ENCODE measurements around the gene MIPOL1. TPM values are rescaled to one million over a fixed set of nuclear protein-coding genes. Genes with fewer than 3 reads are reported as not detected.

MIPOL1 gene
- total RNA-seq, 1 donor from 2014 or later: 11.1 TPM

- H3K36me3 ChIP-seq (ENCODE audit: control insufficient read depth, insufficient read depth, low read length): no peaks in the 10 kb centered on the region
- no peak overlapping the region for H3K4me3 ChIP-seq (ENCODE audit: low read depth, low read length)
- DNase-seq (ENCODE audit: low read depth) (no peak), FAIRE-seq (no peak)
- TF ChIP-seq CTCF (IDR thresholded peaks at IDR 0.05; ENCODE audit: insufficient read depth, low read length, severe bottlenecking): no peak
- no peaks in the 10 kb centered on the region for H3K27me3 ChIP-seq (ENCODE audit: control insufficient read depth, insufficient read depth, low read length)
These were observed 66.0 kb downstream of the MIPOL1 start for GRCh38 chr14:37263656-37264236.

GRCh38 chr14:37268788-37269187, 71.1 kb downstream of the MIPOL1 start:
- TF ChIP-seq CTCF (IDR thresholded peaks at IDR 0.05; ENCODE audit: insufficient read depth, low read length, severe bottlenecking): no peak
- H3K27me3 ChIP-seq (ENCODE audit: control insufficient read depth, insufficient read depth, low read length): no peaks in the 10 kb centered on the region
- no peaks in the 10 kb centered on the region for H3K36me3 ChIP-seq (ENCODE audit: control insufficient read depth, insufficient read depth, low read length)
- no peak for DNase-seq (ENCODE audit: low read depth)
- no peak overlapping the region for H3K4me3 ChIP-seq (ENCODE audit: low read depth, low read length)
- FAIRE-seq: no peak

- TF ChIP-seq CTCF (IDR thresholded peaks at IDR 0.05; ENCODE audit: insufficient read depth, low read length, severe bottlenecking): no peak
- H3K36me3 ChIP-seq (ENCODE audit: control insufficient read depth, insufficient read depth, low read length): no peaks in the 10 kb centered on the region
- no peaks in the 10 kb centered on the region for H3K27me3 ChIP-seq (ENCODE audit: control insufficient read depth, insufficient read depth, low read length)
- no peak overlapping the region for H3K4me3 ChIP-seq (ENCODE audit: low read depth, low read length)
- FAIRE-seq (no peak), DNase-seq (ENCODE audit: low read depth) (no peak)
These were observed 72.9 kb downstream of the MIPOL1 start for GRCh38 chr14:37270629-37271028.

- Histone ChIP-seq H3K4me3 (ENCODE audit: low read depth, low read length) (no peak overlapping the region), H3K27me3 (ENCODE audit: control insufficient read depth, insufficient read depth, low read length) (no peaks in the 10 kb centered on the region), H3K36me3 (ENCODE audit: control insufficient read depth, insufficient read depth, low read length) (no peaks in the 10 kb centered on the region)
- FAIRE-seq (no peak), DNase-seq (ENCODE audit: low read depth) (no peak)
- no peak for TF ChIP-seq CTCF (IDR thresholded peaks at IDR 0.05; ENCODE audit: insufficient read depth, low read length, severe bottlenecking)
These were observed 74.8 kb downstream of the MIPOL1 start for GRCh38 chr14:37272569-37272968.

- no peak for TF ChIP-seq CTCF (IDR thresholded peaks at IDR 0.05; ENCODE audit: insufficient read depth, low read length, severe bottlenecking)
- FAIRE-seq: no peak
- no peak overlapping the region for H3K4me3 ChIP-seq (ENCODE audit: low read depth, low read length)
- no peaks in the 10 kb centered on the region for H3K36me3 ChIP-seq (ENCODE audit: control insufficient read depth, insufficient read depth, low read length)
- no peak for DNase-seq (ENCODE audit: low read depth)
- no peaks in the 10 kb centered on the region for H3K27me3 ChIP-seq (ENCODE audit: control insufficient read depth, insufficient read depth, low read length)
These were observed 76.9 kb downstream of the MIPOL1 start for GRCh38 chr14:37274652-37275051.

GRCh38 chr14:37275963-37276362, 78.2 kb downstream of the MIPOL1 start:
- TF ChIP-seq CTCF (IDR thresholded peaks at IDR 0.05; ENCODE audit: insufficient read depth, low read length, severe bottlenecking): no peak

More at GRCh38 chr14:37275963-37276362, 78.2 kb downstream of the MIPOL1 start:
- Histone ChIP-seq H3K36me3 (ENCODE audit: control insufficient read depth, insufficient read depth, low read length) (no peaks in the 10 kb centered on the region), H3K27me3 (ENCODE audit: control insufficient read depth, insufficient read depth, low read length) (no peaks in the 10 kb centered on the region), H3K4me3 (ENCODE audit: low read depth, low read length) (no peak overlapping the region)
- FAIRE-seq (no peak), DNase-seq (ENCODE audit: low read depth) (no peak)
